ENCODE results near the gene RASSF4.

Gene RASSF4

GRCh38 chr10:44923611-44924010 is 36.0 kb upstream of the RASSF4 start:
- H3K9me3 ChIP-seq (ENCODE audit: insufficient read depth, low read length): no peaks in the 10 kb centered on the region
- no peak overlapping the region for H3K4me3 ChIP-seq (ENCODE audit: insufficient read length, low read depth)
- H3K27me3 ChIP-seq (ENCODE audit: insufficient read depth, insufficient read length): peaks cover 4% of the 10 kb centered on the region
- H3K36me3 ChIP-seq (ENCODE audit: insufficient read depth, insufficient read length, low read length): no peaks in the 10 kb centered on the region
- no peak for DNase-seq (ENCODE audit: low read depth, low spot score)
- no peak overlapping the region for H3K9ac ChIP-seq (ENCODE audit: insufficient read length, low read depth)
- TF ChIP-seq ZNF274 (IDR thresholded peaks at IDR 0.05; ENCODE audit: low read depth, low read length) (no peak), YY1 (IDR thresholded peaks at IDR 0.05; ENCODE audit: insufficient read depth, insufficient read length) (no peak), SUZ12 (IDR thresholded peaks at IDR 0.05; ENCODE audit: extremely low read depth, insufficient read depth, insufficient read length) (no peak)
- no peaks in the 10 kb centered on the region for H3K4me1 ChIP-seq (ENCODE audit: insufficient read depth, insufficient read length)

- TF ChIP-seq SUZ12 (IDR thresholded peaks at IDR 0.05; ENCODE audit: extremely low read depth, insufficient read depth, insufficient read length) (no peak), YY1 (IDR thresholded peaks at IDR 0.05; ENCODE audit: insufficient read depth, insufficient read length) (no peak), ZNF274 (IDR thresholded peaks at IDR 0.05; ENCODE audit: low read depth, low read length) (no peak)
- Histone ChIP-seq H3K9ac (ENCODE audit: insufficient read length, low read depth) (no peak overlapping the region), H3K4me1 (ENCODE audit: insufficient read depth, insufficient read length) (no peaks in the 10 kb centered on the region), H3K9me3 (ENCODE audit: insufficient read depth, low read length) (no peaks in the 10 kb centered on the region), H3K4me3 (ENCODE audit: insufficient read length, low read depth) (no peak overlapping the region), H3K36me3 (ENCODE audit: insufficient read depth, insufficient read length, low read length) (no peaks in the 10 kb centered on the region), H3K27me3 (ENCODE audit: insufficient read depth, insufficient read length) (peaks cover 4% of the 10 kb centered on the region)
- DNase-seq (ENCODE audit: low read depth, low spot score): no peak
Measured at GRCh38 chr10:44924261-44925040, 35.2 kb upstream of the RASSF4 start.

GRCh38 chr10:44925224-44925623 is 34.4 kb upstream of the RASSF4 start:
- Histone ChIP-seq H3K4me3 (ENCODE audit: insufficient read length, low read depth) (no peak overlapping the region), H3K9ac (ENCODE audit: insufficient read length, low read depth) (no peak overlapping the region), H3K27me3 (ENCODE audit: insufficient read depth, insufficient read length) (peaks cover 4% of the 10 kb centered on the region), H3K36me3 (ENCODE audit: insufficient read depth, insufficient read length, low read length) (no peaks in the 10 kb centered on the region), H3K4me1 (ENCODE audit: insufficient read depth, insufficient read length) (no peaks in the 10 kb centered on the region), H3K9me3 (ENCODE audit: insufficient read depth, low read length) (no peaks in the 10 kb centered on the region)
- DNase-seq (ENCODE audit: low read depth, low spot score): peak; percentile 51
- TF ChIP-seq SUZ12 (IDR thresholded peaks at IDR 0.05; ENCODE audit: extremely low read depth, insufficient read depth, insufficient read length): no peak
- TF ChIP-seq ZNF274 (IDR thresholded peaks at IDR 0.05; ENCODE audit: low read depth, low read length): no peak
- no peak for TF ChIP-seq YY1 (IDR thresholded peaks at IDR 0.05; ENCODE audit: insufficient read depth, insufficient read length)

- Histone ChIP-seq H3K9ac (ENCODE audit: insufficient read length, low read depth) (no peak overlapping the region), H3K27me3 (ENCODE audit: insufficient read depth, insufficient read length) (peaks cover 4% of the 10 kb centered on the region), H3K4me3 (ENCODE audit: insufficient read length, low read depth) (no peak overlapping the region), H3K36me3 (ENCODE audit: insufficient read depth, insufficient read length, low read length) (no peaks in the 10 kb centered on the region), H3K4me1 (ENCODE audit: insufficient read depth, insufficient read length) (no peaks in the 10 kb centered on the region), H3K9me3 (ENCODE audit: insufficient read depth, low read length) (no peaks in the 10 kb centered on the region)
- TF ChIP-seq SUZ12 (IDR thresholded peaks at IDR 0.05; ENCODE audit: extremely low read depth, insufficient read depth, insufficient read length) (no peak), ZNF274 (IDR thresholded peaks at IDR 0.05; ENCODE audit: low read depth, low read length) (no peak), YY1 (IDR thresholded peaks at IDR 0.05; ENCODE audit: insufficient read depth, insufficient read length) (no peak)
- DNase-seq (ENCODE audit: low read depth, low spot score): no peak
Measured at GRCh38 chr10:44925811-44926750, 33.5 kb upstream of the RASSF4 start.

GRCh38 chr10:44926751-44927351 is 32.8 kb upstream of the RASSF4 start:
- Histone ChIP-seq H3K4me3 (ENCODE audit: insufficient read length, low read depth) (no peak overlapping the region), H3K36me3 (ENCODE audit: insufficient read depth, insufficient read length, low read length) (no peaks in the 10 kb centered on the region), H3K9ac (ENCODE audit: insufficient read length, low read depth) (no peak overlapping the region), H3K27me3 (ENCODE audit: insufficient read depth, insufficient read length) (peaks cover 4% of the 10 kb centered on the region), H3K9me3 (ENCODE audit: insufficient read depth, low read length) (no peaks in the 10 kb centered on the region), H3K4me1 (ENCODE audit: insufficient read depth, insufficient read length) (no peaks in the 10 kb centered on the region)
- no peak for TF ChIP-seq SUZ12 (IDR thresholded peaks at IDR 0.05; ENCODE audit: extremely low read depth, insufficient read depth, insufficient read length)
- TF ChIP-seq ZNF274 (IDR thresholded peaks at IDR 0.05; ENCODE audit: low read depth, low read length): no peak
- TF ChIP-seq YY1 (IDR thresholded peaks at IDR 0.05; ENCODE audit: insufficient read depth, insufficient read length): no peak
- no peak for DNase-seq (ENCODE audit: low read depth, low spot score)

GRCh38 chr10:44927352-44927751 is 32.2 kb upstream of the RASSF4 start:
- H3K9me3 ChIP-seq (ENCODE audit: insufficient read depth, low read length): no peaks in the 10 kb centered on the region

GRCh38 chr10:44928462-44928861 is 31.1 kb upstream of the RASSF4 start:
- Histone ChIP-seq H3K27me3 (ENCODE audit: insufficient read depth, insufficient read length) (peaks cover 4% of the 10 kb centered on the region), H3K4me1 (ENCODE audit: insufficient read depth, insufficient read length) (no peaks in the 10 kb centered on the region), H3K9me3 (ENCODE audit: insufficient read depth, low read length) (no peaks in the 10 kb centered on the region), H3K9ac (ENCODE audit: insufficient read length, low read depth) (no peak overlapping the region), H3K36me3 (ENCODE audit: insufficient read depth, insufficient read length, low read length) (no peaks in the 10 kb centered on the region), H3K4me3 (ENCODE audit: insufficient read length, low read depth) (no peak overlapping the region)
- no peak for DNase-seq (ENCODE audit: low read depth, low spot score)
- TF ChIP-seq YY1 (IDR thresholded peaks at IDR 0.05; ENCODE audit: insufficient read depth, insufficient read length) (no peak), SUZ12 (IDR thresholded peaks at IDR 0.05; ENCODE audit: extremely low read depth, insufficient read depth, insufficient read length) (no peak), ZNF274 (IDR thresholded peaks at IDR 0.05; ENCODE audit: low read depth, low read length) (no peak)

More at GRCh38 chr10:44927352-44927751, 32.2 kb upstream of the RASSF4 start:
- Histone ChIP-seq H3K27me3 (ENCODE audit: insufficient read depth, insufficient read length) (peaks cover 4% of the 10 kb centered on the region), H3K9ac (ENCODE audit: insufficient read length, low read depth) (no peak overlapping the region), H3K4me3 (ENCODE audit: insufficient read length, low read depth) (no peak overlapping the region), H3K4me1 (ENCODE audit: insufficient read depth, insufficient read length) (no peaks in the 10 kb centered on the region), H3K36me3 (ENCODE audit: insufficient read depth, insufficient read length, low read length) (no peaks in the 10 kb centered on the region)
- no peak for TF ChIP-seq YY1 (IDR thresholded peaks at IDR 0.05; ENCODE audit: insufficient read depth, insufficient read length)
- DNase-seq (ENCODE audit: low read depth, low spot score): no peak

Measured in NT2/D1 (cell line).